Left ventricle myocardium inferior (tissue), 1 donor: ENCODE data around the gene STIL. TPM values are rescaled to one million over a fixed set of nuclear protein-coding genes. Genes with fewer than 3 reads are reported as not detected.
"Not testable (repeated sequence)": the region's sequence is repeated elsewhere in the genome, so short reads cannot be mapped to it uniquely, and the experiment has no call there.

Experiments
- DNase-seq: peaks from one replicate; pipeline ENCODE4 v3.0.0-alpha.2; 2020
- H3K27ac ChIP-seq: fragments of 200-600 bp; replicated peaks from 2 replicates; pipeline ENCODE4 v1.8.0; 2021
- H3K27me3 ChIP-seq: fragments of 200-600 bp; 2 replicates; pipeline ENCODE4 v1.8.0; 2021; ENCODE audit warnings: low read depth
- H3K36me3 ChIP-seq: fragments of 200-600 bp; 2 replicates; pipeline ENCODE4 v1.8.0; 2021
- H3K4me1 ChIP-seq: fragments of 200-600 bp; 2 replicates; pipeline ENCODE4 v1.8.0; 2021
- H3K4me3 ChIP-seq: fragments of 200-600 bp; 2 replicates; pipeline ENCODE4 v1.8.0; 2021; ENCODE audit warnings: mild to moderate bottlenecking, moderate library complexity
- H3K9me3 ChIP-seq: fragments of 200-600 bp; replicated peaks from 2 replicates; pipeline ENCODE4 v1.8.0; 2021
- CTCF ChIP-seq: fragments of 200-600 bp; IDR thresholded peaks from 2 replicates; pipeline ENCODE4 v1.8.0; 2021; ENCODE audit warnings: antibody characterized with exemption, mild to moderate bottlenecking, borderline replicate concordance
- intact Hi-C: fragments of 100-400 bp; cut with micrococcal nuclease; formaldehyde crosslinking; loops from one replicate; pipeline ENCODE4 v1.11.0; 2022
- total RNA-seq: library from RNA; stranded (reverse); fragmentation: NEBNext Ultra II Directional; extraction: Animal tissue kit (Norgen Biotek cat#: 25700); gene quantifications from one replicate; pipeline ENCODE4 v1.2.1, GENCODE V29; 2021
- donor health status: DM: no; HTN: yes; CAD: no; lungs with severe emphysema.

STIL gene
- total RNA-seq, 1 donor from 2014 or later: 0.58 TPM

GRCh38 chr1:47328992-47329391 is 15.0 kb upstream of the STIL start:
- DNase-seq: no peak
- Histone ChIP-seq H3K27ac (no peak overlapping the region), H3K27me3 (no peaks in the 10 kb centered on the region), H3K4me1 (peaks cover 16% of the 10 kb centered on the region), H3K4me3 (no peak overlapping the region), H3K9me3 (no peaks in the 10 kb centered on the region), H3K36me3 (no peaks in the 10 kb centered on the region)
- TF ChIP-seq CTCF: no peak
- intact Hi-C loops: no loop called here

DNA sequence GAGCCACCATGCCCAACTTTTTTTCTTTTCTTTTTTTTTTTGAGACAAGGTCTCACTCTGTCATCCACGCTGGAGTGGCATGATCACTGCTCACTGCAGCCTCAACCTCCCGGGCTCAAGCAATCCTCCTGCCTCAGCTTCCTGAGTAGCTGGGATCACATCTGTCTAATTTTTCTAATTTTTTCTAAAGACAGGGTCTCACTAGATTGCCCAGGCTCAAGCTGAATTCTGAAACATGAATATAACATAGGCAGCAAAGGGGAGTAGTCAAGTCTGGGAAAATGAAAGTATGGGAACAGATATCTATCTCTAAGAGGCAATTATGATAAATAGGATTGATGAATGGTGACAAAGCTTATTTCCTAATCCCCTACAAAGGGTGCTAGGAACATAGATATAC is 12.3 kb upstream of the STIL start:
- Histone ChIP-seq H3K9me3 (no peaks in the 10 kb centered on the region), H3K4me1 (no peaks in the 10 kb centered on the region), H3K27ac (no peak overlapping the region), H3K27me3 (no peaks in the 10 kb centered on the region), H3K4me3 (no peak overlapping the region), H3K36me3 (no peaks in the 10 kb centered on the region)
- no peak for DNase-seq
- TF ChIP-seq CTCF: no peak
- intact Hi-C loops: no loop called here

DNA sequence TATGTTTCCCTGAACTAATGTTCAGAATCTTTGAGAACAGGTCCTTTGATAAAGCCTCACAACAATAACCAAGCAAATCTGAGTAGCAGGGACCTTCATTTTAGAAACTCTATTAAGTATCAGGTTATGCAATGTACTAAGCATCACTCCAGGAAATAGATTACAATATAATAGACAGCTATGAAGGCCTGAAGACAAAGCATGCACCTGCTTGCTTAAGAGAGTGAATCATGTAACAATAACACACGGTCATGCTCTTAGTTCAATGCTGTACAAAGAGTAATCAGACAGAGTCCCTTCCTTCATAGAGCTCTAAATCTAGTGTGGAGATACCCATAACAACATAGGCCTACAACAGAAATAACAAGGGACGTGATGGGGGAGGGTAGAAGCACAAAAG is 11.6 kb upstream of the STIL start:
- Histone ChIP-seq H3K4me1 (no peaks in the 10 kb centered on the region), H3K4me3 (no peak overlapping the region)
- TF ChIP-seq CTCF: no peak

GRCh38 chr1:47324682-47325081 is 10.7 kb upstream of the STIL start:
- Histone ChIP-seq H3K4me3 (no peak overlapping the region), H3K9me3 (no peaks in the 10 kb centered on the region), H3K4me1 (no peaks in the 10 kb centered on the region), H3K27me3 (no peaks in the 10 kb centered on the region), H3K27ac (no peak overlapping the region), H3K36me3 (no peaks in the 10 kb centered on the region)
- intact Hi-C loops: no loop called here
- no peak for DNase-seq
- TF ChIP-seq CTCF: no peak

More for the DNA sequence above, 11.6 kb upstream of the STIL start:
- Histone ChIP-seq H3K27ac (no peak overlapping the region), H3K27me3 (no peaks in the 10 kb centered on the region), H3K36me3 (no peaks in the 10 kb centered on the region), H3K9me3 (no peaks in the 10 kb centered on the region)
- intact Hi-C loops: no loop called here
- no peak for DNase-seq

- Histone ChIP-seq H3K4me3 (no peak overlapping the region), H3K36me3 (no peaks in the 10 kb centered on the region), H3K27ac (no peak overlapping the region), H3K9me3 (no peaks in the 10 kb centered on the region), H3K27me3 (no peaks in the 10 kb centered on the region), H3K4me1 (no peaks in the 10 kb centered on the region)
- DNase-seq: no peak
- intact Hi-C loops: no loop called here
- no peak for TF ChIP-seq CTCF
These were observed 9.7 kb upstream of the STIL start for GRCh38 chr1:47323599-47324031.

- H3K4me3 ChIP-seq, H3K27me3 ChIP-seq, H3K27ac ChIP-seq, H3K36me3 ChIP-seq, DNase-seq, intact Hi-C loops, H3K9me3 ChIP-seq, H3K4me1 ChIP-seq: not testable (repeated sequence)
These were observed 6.0 kb upstream of the STIL start for GRCh38 chr1:47319968-47320367.
